NCI-H2196 treated with DMSO at 0.1 percent for 48 hours (cell line): Measurements from ENCODE around the gene C1orf174.

ENCODE experiments used
- DNase-seq: peaks from one replicate; lab custom pipeline; 2025; ENCODE audit not compliant: unreplicated experiment; lab: John Stamatoyannopoulos, UW

C1orf174 gene

DNA sequence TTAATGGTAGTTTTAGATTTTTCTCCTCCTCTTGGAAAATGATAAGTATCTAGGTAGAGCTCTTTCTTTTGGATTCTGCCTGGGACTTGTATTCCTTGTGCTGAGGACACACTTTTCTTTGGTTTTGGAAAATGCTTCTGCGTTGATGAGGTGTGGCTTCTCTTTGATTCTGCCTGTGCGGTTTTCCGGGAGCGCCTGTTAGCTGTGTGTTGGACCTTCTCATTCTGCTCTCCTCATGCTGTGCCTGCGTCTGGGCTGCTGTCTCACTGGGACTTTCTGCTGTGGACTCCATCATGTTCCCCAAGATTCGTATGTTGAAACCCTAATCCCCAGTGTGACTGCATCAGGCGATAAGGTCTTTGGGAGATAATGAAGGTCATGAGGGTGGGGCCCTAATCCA, 21.0 kb downstream of the C1orf174 start:
- no peak for DNase-seq

DNA sequence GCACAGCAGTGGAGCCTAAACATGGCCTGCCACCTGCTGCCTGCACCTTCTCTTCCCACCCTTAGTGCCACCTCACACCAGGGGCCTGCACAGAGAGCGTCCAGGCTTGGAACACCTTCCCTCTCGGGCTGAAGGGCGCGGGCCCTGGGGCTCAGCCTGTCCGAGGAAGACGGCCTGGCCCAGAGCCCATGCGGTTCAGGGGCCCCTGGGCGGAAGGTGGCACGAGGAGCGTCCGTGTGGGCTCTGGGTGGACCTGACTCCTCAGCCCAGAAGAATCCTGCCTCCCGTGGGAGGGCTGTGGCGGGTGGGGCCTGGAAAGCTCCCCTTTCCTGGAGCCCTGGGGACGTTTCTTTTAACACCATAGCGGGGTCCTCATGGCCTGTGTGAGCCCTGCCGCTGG, 23.4 kb downstream of the C1orf174 start:
- DNase-seq, result no peak

GRCh38 chr1:3874736-3875135, 25.3 kb downstream of the C1orf174 start:
- DNase-seq, result no peak

DNA sequence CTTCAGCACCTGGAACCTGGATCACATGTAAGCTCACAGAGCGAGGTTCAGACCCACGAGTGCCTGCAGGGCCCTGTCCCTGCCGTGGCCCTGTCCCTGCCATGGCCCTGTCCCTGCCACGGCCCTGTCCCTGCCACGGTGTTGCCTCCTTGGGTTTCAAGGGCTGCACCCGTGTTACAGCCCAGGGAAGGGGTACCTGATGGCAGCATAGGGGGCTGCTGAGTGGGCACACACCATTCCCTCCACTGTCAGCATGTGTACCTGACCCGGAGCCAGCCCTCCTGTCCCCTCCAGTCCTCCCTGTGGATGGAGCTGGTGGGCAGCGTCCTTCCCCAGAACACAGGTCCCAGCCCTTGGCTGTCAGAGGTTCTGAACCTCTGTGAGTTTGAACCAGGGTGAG, 27.5 kb downstream of the C1orf174 start:
- no peak for DNase-seq

- no peak for DNase-seq
These were observed 28.6 kb downstream of the C1orf174 start for GRCh38 chr1:3871451-3871805.

- DNase-seq, result no peak
These were observed 30.2 kb downstream of the C1orf174 start for GRCh38 chr1:3869751-3870301.

DNA sequence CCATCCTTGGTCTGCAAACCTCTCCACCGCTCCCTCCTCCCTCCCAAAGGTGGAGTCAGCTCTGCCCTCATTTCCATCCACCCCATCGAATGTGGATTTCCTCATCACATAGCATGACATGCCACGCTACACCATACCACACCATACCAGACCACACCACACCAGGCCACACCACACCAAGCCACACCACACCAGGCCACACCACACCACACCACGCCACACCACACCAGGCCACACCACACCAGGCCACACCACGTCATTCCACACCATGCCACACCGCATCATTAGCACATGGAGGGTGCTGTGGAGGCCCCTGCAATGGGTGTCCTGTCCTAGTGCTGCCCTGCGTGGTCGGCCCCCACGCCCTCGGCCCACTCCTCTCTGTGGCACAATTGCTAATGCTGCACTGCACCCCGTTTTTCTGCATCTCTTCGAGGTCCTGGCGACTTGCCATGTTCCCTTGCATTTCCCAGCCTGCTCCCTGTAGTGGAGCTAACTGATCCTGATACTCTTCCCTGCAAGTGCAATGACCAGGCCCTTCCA, 31.5 kb downstream of the C1orf174 start:
- DNase-seq, result no peak

GRCh38 chr1:3865606-3866160, 34.4 kb downstream of the C1orf174 start:
- no peak for DNase-seq

DNA sequence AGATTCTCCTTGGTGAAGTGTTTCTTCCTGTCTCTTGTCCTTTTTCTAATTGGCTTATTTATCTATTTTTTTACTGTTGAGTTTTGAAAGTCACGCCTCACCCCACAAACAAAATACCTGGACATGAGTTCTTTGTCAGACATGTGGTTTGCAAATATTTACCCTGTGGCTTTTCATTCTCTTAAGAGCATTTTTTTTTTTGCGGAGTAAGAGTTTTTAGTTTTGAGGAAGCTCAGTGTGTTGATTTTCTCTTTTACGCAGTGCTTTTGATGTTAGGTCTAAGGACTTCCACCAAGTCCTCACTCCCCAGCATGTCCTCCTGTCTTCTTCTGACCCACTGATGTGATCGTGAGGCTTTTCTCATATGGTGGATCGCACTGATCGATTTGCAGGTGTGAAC, 35.2 kb downstream of the C1orf174 start:
- no peak for DNase-seq

- DNase-seq, result no peak
These were observed 36.7 kb downstream of the C1orf174 start for GRCh38 chr1:3863231-3863935.

DNA sequence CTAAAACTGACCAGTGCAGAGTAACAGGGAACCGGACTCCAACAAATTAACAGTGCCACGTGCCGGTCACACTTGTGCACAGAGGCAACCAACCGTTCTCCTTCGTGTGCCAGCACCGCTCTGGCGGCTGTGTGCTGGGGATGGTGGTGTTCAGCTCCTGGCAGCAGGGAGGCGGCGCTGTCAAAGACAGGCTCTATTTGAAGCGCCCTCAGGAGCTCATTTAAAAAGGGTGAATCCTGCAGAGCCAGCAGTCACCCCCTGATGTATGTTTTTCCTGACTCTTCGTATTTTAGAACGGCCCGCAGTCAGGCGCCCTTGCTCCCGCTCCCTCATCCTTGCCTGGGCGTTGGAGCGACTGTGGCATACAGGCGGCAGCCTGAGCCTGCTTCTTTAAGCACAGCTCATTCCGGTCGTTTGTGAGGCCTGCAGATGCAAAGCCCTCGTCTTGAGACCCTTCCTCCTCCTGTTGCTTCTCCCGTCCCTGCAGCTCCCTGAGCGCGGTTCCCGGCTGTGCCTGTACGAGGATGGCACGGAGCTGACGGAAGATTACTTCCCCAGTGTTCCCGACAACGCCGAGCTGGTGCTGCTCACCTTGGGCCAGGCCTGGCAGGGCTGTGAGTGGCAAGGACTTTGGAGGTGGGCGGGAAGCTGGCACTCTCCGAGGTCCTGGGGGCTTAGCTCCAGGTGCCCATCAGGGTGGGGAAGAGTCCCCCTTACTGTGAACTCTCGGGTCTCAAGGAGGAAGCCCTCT, 41.7 kb downstream of the C1orf174 start:
- DNase-seq, result peak; percentile 46

DNA sequence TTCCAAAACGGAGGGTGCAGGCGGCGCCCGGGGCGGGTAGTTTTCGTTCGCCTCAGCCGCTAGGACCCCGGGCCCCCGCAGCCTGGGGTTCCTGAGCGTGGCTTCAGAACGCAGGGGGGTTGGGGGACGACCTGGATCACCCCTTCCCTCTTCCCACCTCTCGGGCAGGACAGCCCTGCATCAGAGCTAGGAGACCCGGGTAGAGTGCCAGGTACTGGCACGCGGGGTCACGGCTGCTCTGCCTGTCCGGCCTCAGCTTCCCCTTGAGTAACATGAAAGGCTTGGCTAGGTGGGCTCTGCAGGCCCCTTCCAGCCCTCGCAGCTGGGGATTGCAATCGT, 42.3 kb downstream of the C1orf174 start:
- DNase-seq, result no peak

GRCh38 chr1:3856923-3857790, 42.9 kb downstream of the C1orf174 start, which contains the start of the genes CEP104 and DFFB:
CEP104 (minus strand) TSS chr1:3857211; CDS start chr1:3852407, 4,804 bp downstream.
DFFB (plus strand) TSS chr1:3857476; CDS start chr1:3857604, 128 bp downstream.
- peak; percentile 96 for DNase-seq

DNA sequence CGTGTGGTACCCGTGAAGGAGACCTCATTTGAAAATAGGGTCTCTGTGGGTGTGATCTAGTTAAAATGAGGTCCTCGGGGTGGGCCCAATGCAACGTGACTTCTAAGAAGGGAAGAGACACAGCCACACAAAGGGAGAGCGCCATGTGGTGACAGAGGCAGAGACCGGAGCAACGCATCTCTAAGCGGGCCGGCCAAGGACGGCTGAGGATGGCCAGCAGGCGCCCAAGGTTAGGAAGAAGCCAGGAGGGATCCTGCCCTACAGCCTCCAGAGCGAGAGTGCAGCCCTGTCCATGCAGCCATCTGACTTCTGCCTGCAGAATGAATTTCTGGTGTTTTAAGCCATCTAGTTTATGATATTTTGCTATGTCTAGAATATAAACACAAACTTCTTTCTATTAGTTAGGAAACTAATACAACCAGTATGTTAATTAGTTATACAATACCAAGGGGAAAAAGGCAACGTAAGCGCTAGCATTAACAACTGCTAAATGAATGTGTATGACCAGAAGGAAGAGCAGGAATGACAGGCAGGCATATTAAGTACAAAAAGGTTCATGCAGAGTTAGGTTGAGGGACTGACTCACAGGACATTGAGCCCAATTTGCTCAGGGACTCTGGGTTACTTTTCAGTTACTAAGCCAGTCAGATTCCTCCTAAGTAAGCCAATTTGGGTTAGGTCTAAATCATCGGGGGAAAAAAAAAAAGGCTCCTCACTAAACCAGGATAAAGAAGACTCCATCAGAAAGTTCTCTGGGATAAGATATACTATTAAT, 47.2 kb downstream of the C1orf174 start:
- no peak for DNase-seq

- no peak for DNase-seq
These were observed 48.0 kb downstream of the C1orf174 start for GRCh38 chr1:3852091-3852490.

DNA sequence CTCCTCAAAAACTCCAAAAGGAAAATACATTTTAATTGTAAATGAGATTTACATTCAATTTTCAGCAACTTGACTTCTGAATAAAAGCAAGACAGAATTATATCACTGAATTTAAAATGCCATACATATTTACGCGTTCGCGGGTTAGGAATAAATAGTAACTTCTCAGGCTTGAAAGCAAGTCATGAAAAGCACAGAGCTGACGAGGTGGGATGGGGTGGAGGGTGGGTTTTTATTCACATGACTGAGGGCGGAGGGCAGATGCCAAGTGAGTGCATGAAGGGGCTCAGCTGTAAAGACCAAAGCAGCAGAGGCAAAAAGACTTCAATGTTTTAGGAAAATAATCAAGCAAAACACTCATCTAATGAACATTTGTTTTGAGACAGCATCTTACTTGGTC, 48.8 kb downstream of the C1orf174 start:
- DNase-seq, result no peak

GRCh38 chr1:3850857-3851256, 49.2 kb downstream of the C1orf174 start:
- no peak for DNase-seq

- no peak for DNase-seq
These were observed 53.0 kb downstream of the C1orf174 start for GRCh38 chr1:3847081-3847480.

DNA sequence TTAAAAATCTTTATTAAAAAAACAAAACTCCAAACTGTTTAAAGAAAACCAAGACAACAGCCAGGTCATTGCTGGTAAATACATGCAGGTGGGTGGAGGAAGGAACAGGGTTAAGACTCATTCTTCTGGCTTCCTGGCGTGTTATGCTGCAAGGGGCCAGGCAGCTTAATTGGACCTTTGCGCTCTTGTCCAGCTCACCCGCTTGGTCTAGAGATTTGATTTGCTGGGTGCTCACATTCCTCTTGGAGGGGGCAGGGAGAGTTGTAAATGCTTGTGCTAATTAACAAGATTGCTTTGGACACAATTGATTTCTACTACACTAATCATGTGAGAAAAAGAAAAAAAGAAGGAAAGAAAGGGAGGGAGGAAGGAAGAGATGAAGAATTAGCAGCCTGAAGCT, 53.5 kb downstream of the C1orf174 start:
- no peak for DNase-seq

DNA sequence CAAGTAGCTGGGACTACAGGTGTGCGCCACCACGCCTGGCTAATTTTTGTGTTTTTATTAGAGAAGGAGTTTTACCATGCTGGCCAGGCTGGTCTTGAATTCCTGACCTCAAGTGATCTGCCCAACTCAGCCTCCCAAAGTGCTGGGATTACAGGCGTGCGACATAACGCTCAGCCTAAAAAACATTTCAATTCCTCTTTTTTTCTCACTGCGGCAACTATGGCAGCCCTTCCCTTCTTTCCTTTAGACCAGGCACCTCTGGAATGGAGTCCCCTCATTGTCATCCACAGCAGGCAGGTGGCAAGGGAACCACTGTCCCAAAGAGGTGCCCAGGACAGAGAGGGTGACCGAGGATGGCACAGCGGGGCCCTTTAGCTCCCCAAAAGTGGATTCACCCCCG, 57.2 kb downstream of the C1orf174 start:
- no peak for DNase-seq
